LoVo (cell line): Measurements from ENCODE around the gene FAM184B.

Experiments
- DNase-seq: peaks from one replicate; pipeline ENCODE4 v3.0.0-alpha.2; 2016; ENCODE audit warnings: low spot score

FAM184B gene

DNA sequence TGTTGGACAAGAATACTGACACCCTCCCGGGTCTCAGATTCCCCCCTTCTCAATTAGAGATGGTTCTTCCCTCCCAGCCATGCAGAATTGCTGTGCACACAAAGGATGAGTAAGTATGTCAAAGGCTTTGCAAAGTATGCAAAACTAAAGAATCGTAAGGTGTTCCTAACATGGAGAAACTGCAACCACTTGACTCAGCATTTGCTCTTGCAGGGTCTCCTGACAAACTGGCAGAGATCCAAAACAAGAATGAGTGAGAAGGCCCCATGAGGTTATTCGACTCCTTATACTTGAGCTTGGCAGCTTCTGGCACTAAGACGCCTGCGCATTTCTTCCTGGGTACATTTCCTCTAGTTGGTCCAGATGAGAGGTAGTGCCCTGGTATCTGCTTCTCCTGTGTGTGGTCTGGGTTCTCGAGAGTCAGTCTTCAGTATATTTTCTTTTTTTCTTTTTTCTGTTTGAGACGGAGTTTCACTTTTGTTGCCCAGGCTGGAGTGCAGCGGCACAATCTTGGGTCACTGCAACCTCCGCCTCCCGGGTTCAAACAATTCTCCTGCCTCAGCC is 8.2 kb downstream of the FAM184B start:
- DNase-seq, result no peak

DNA sequence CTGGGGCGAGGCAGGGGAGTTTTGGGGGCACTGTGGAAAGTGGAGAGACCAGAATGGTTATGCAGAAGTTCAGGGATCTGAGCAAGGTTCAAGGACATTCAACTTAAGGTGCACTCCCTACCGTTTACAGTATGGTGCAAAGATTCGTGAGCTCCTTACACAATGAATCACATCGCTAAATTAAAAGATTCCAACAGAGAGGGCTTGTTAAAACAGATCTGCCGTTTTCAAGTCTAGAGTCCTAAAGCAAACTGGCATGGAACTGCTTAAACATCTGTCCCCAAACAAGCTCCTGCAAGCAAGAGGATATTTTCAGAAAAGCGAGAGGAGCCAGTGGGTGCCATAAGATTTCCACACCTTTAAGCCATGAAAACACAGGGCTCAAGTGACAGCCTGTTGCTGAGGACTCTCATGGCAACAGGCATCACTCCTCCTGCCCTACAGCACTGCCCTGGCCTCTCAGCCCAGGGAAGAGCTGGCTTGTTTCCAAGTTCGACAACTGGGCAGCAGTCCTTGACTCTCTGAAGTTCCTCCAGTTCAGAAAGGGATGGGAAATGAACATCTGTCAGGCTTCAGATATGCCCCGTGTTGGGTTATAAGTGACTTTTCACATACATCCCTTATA is 10.0 kb downstream of the FAM184B start:
- no peak for DNase-seq

GRCh38 chr4:17770845-17771244 is 10.6 kb downstream of the FAM184B start:
- DNase-seq, result no peak

DNA sequence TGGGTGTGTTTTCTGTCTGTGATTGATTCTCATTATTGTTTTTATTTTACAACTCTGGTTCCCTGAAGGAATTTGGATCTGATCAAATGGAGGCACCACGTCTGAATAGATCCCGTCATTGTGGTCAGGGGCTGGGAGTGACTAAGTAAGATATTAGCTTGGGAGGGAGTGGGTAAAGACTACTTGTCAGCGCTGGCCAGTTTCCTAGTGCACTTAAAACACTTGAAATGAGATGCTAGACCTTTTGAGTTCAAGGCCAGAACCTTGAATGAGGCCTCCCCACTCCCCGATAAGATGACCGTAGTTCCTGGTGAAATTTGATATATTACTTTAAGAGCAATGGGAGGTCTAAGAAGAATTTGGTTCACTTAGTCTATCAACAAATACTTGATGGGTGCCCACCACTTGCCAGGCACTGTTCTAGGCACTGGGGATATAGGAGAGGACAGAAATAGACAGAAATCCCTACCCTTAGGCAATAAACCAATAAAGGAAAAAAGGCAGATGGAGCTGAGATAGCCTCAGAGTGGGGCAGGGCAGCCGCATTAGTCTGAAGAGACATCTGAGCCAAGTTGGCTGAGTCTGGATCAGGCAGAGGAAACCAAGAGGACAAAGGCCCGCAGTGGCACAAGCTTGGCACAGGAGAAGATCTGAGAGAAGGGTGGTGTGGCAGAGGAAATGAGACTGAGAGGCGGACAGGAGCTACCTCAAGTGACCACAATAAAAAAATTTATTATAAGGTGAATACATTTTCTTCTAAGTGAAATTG is 11.8 kb downstream of the FAM184B start:
- DNase-seq, result no peak

DNA sequence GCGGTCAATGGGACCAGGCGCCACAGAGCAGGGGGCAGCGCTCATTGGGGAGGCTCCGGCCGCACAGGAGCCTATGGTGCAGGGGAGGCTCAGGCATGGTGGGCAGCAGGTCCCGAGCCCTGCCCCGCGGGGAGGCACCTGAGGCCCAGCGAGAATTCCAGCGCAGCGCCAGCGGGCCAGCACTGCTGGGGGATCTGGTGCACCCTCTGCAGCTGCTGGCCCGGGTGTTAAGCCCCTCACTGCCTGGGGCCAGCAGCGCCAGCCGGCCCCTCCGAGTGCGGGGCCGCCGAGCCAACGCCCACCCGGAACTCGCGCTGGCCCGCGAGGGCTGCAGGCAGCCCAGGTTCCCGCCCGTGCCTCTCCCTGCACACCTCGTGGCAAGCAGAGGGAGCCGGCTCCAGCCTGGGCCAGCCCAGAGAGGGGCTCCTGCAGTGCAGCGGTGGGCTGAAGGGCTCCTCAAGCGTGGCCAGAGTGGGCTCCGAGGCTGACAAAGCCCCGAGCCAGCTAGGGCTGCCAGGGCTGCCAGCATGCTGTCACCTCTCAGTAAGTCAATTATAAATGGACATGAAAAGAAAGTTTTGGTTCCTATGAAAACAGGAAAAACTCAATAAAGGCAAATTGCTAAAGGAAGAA is 14.5 kb downstream of the FAM184B start:
- DNase-seq, result no peak

- DNase-seq, result no peak
These were observed 15.7 kb downstream of the FAM184B start for GRCh38 chr4:17765514-17766286.

GRCh38 chr4:17763931-17764330 is 17.5 kb downstream of the FAM184B start:
- DNase-seq, result no peak

GRCh38 chr4:17763416-17763815 is 18.0 kb downstream of the FAM184B start:
- no peak for DNase-seq

GRCh38 chr4:17762726-17763125 is 18.7 kb downstream of the FAM184B start:
- DNase-seq, result no peak

DNA sequence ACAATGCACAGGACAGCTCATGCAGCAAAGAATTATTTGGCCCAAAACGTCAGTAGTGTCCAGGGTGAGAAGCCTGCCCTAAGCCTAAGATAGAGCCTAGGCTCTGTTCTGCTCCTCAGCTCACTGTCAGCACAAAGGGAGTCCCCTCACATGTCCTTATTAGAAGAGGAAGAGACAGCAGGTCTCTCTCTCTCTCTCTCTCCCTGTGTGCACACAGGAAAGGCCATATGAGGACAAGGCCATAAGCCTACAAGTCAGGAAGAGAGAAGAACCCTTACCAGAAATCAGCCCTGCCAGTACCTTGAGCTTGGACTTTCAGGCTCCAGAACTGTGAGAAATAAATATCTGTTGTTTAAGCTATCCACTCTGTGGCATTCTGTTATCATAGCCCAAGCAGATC is 20.4 kb downstream of the FAM184B start:
- DNase-seq, result no peak

- DNase-seq, result no peak
These were observed 20.8 kb downstream of the FAM184B start for GRCh38 chr4:17760626-17761025.

DNA sequence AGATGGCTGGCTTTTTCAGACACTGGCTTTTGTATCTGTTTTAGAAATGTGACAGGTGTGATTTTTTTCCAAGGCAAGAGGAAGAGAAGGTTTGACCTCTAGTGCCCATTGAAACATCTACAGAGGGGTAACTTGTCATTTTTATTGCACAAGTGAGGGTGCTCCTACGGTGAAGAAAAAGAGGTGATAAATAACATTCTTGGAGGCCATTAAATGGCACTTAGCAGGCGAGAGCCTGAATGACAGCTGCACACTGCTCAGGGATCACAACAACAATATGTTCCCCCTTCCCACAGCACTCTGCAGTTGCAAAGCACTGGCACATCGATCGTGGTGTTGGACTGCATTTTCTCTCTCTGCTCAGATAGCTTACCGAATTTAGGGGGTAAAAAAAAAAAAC is 22.9 kb downstream of the FAM184B start:
- DNase-seq, result no peak

- no peak for DNase-seq
These were observed 23.8 kb downstream of the FAM184B start for GRCh38 chr4:17757621-17758020.

- DNase-seq, result no peak
These were observed 27.8 kb downstream of the FAM184B start for GRCh38 chr4:17753646-17754045.

GRCh38 chr4:17740702-17741101 is 40.7 kb downstream of the FAM184B start:
- no peak for DNase-seq

DNA sequence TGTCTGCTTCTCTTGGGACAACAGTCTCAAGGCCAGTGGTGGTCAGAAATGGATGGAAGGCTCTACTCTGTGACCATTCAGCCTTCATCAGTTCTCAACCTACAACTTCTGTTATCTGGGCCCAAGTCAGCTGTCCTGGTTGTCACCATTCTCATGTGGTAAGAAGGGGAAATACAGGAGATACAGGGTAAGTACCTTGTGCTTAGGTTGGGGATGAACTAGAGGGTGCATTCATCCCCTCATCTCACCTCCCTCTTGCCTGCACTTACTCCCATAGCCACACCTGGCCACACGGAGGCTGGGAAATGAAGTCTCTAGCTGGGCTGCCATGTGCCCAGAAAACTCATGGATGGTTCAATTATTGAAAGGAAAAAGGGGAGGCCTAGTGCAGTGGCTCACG is 44.9 kb downstream of the FAM184B start:
- no peak for DNase-seq

GRCh38 chr4:17726911-17727310 is 54.5 kb downstream of the FAM184B start:
- no peak for DNase-seq

DNA sequence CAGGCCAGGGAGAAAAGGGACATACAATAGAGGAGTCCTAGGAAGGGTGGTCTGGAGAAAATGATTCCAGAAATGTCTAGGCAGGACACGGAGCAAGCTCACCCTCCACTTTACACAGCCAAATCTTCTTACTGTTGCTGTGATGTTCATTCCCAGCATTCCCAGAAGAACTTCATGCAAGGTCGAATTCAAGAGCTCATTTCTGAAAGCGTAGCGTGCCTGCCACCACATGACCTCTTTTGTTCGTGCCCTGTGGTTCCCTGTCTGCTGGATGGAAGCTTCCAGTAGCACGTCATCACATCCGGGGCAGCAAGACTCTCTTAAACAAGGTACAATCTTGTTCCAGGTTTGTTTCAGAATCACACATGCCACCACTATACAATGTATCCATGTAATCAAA is 57.8 kb downstream of the FAM184B start:
- DNase-seq, result no peak

GRCh38 chr4:17722356-17722700 is 59.1 kb downstream of the FAM184B start:
- DNase-seq, result no peak

- no peak for DNase-seq
These were observed 59.7 kb downstream of the FAM184B start for GRCh38 chr4:17721496-17722355.

DNA sequence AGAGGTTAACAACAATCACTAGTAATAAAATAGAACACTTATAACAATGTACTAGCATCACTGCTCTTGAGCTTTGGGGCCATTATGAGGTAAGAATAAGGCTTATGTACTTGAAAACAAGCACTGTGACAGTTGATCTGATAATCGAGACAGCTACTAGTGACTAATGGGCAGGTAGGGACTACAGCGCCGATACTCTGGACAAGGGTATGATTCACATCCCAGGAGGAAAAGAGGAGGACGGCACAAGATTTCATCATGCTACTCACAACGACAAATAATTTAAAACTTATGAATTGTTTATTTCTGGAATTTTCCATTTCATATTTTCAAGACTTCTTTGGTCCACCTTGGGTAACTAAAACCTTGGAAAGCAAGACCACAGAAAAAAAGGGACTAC is 62.3 kb downstream of the FAM184B start:
- DNase-seq, result no peak
